DND-41 (cell line): Measurements from ENCODE around the gene TSPEAR.

Source experiments
- EZH2 ChIP-seq: IDR thresholded peaks from 3 replicates; pipeline ENCODE4 v1.6.1; 2012; ENCODE audit warnings: borderline replicate concordance, low read depth, mild to moderate bottlenecking, moderate library complexity, low read length, inconsistent platforms; ENCODE audit not compliant: severe bottlenecking
- TF ChIP-seq, protein P1 (sequence below): IDR thresholded peaks from 2 replicates; pipeline ENCODE4 v1.5.1; 2012; ENCODE audit warnings: borderline replicate concordance, low read length, moderate library complexity, mild to moderate bottlenecking; ENCODE audit not compliant: poor library complexity, severe bottlenecking; ENCODE audit errors: extremely low read depth

DNA sequence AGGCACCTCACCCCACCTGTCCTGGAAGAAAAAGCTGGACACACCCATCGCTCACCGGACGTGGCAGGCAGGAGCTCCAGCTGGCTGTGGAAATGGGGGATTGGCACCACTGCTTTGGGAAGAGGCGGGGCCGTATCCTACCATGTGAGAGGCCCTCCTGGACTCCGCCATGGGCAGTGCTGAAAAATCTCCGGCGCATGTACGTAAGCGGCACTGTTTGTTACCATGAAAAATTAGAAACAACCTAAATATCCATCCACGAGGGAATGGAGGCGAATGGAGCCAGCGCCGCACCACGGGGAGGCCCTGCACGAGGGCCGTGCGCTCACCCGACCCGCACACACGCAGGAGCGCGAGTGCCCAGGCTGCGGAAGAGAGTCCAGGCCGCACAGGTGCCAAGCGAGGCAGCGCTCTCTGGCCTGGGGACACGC lies 96.4 kb downstream of the TSPEAR start:
- TF ChIP-seq, protein P1, sequence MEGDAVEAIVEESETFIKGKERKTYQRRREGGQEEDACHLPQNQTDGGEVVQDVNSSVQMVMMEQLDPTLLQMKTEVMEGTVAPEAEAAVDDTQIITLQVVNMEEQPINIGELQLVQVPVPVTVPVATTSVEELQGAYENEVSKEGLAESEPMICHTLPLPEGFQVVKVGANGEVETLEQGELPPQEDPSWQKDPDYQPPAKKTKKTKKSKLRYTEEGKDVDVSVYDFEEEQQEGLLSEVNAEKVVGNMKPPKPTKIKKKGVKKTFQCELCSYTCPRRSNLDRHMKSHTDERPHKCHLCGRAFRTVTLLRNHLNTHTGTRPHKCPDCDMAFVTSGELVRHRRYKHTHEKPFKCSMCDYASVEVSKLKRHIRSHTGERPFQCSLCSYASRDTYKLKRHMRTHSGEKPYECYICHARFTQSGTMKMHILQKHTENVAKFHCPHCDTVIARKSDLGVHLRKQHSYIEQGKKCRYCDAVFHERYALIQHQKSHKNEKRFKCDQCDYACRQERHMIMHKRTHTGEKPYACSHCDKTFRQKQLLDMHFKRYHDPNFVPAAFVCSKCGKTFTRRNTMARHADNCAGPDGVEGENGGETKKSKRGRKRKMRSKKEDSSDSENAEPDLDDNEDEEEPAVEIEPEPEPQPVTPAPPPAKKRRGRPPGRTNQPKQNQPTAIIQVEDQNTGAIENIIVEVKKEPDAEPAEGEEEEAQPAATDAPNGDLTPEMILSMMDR = no peak
- no peak for TF ChIP-seq EZH2
